Measurements from ENCODE around the gene KLF16.
A peak's percentile ranks its signal among the peaks of the same experiment; 100 is the strongest.

Gene KLF16

GRCh38 chr19:1871630-1872029 is 8.3 kb upstream of the KLF16 start:
- TF ChIP-seq CTCF (IDR thresholded peaks at IDR 0.05; ENCODE audit: unreplicated experiment in 3 of 3): no peak
- H3K27ac Mint-ChIP-seq: no peak overlapping the region
- H3K9me3 Mint-ChIP-seq: no peaks in the 10 kb centered on the region
- H3K36me3 Mint-ChIP-seq (ENCODE audit: low read depth): peaks cover 3% of the 10 kb centered on the region
- no peak overlapping the region for H3K4me3 Mint-ChIP-seq
- H3K27me3 Mint-ChIP-seq (ENCODE audit: low read depth): no peaks in the 10 kb centered on the region
- peaks cover 21% of the 10 kb centered on the region for H3K4me1 Mint-ChIP-seq

- Mint-ChIP-seq H3K27ac (no peak overlapping the region), H3K4me1 (peaks cover 20% of the 10 kb centered on the region), H3K9me3 (no peaks in the 10 kb centered on the region), H3K4me3 (no peak overlapping the region), H3K36me3 (ENCODE audit: low read depth) (peaks cover 3% of the 10 kb centered on the region), H3K27me3 (ENCODE audit: low read depth) (no peaks in the 10 kb centered on the region)
- no peak for TF ChIP-seq CTCF (IDR thresholded peaks at IDR 0.05; ENCODE audit: unreplicated experiment in 3 of 3)
Measured at GRCh38 chr19:1871140-1871597, 7.8 kb upstream of the KLF16 start.

DNA sequence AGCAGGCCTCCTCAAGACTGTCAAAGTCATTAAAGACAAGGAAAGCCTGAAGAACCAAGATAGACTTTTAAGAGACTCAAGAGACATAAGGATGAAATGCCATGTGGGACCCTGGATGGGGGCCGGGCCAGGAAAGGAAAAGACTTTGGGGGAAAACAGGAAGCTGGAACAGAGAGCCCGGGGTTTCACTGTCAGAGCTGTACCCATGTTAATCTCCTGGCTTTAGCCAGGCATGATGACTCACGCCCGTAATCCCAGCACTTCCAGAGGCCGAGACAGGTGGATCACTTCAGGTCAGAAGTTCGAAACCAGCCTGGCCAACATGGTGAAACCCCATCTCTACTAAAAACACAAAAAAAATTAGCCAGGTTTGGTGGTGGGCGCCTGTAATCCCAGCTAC is 5.6 kb upstream of the KLF16 start:
- Mint-ChIP-seq H3K27ac (no peak overlapping the region), H3K27me3 (ENCODE audit: low read depth) (no peaks in the 10 kb centered on the region), H3K4me1 (peaks cover 3% of the 10 kb centered on the region), H3K9me3 (no peaks in the 10 kb centered on the region), H3K36me3 (ENCODE audit: low read depth) (peaks cover under 1% of the 10 kb centered on the region), H3K4me3 (no peak overlapping the region)
- TF ChIP-seq CTCF (IDR thresholded peaks at IDR 0.05; ENCODE audit: unreplicated experiment in 3 of 3): no peak

GRCh38 chr19:1867349-1867724 is 4.0 kb upstream of the KLF16 start:
- H3K4me1 Mint-ChIP-seq: no peaks in the 10 kb centered on the region
- no peak overlapping the region for H3K4me3 Mint-ChIP-seq
- H3K27me3 Mint-ChIP-seq (ENCODE audit: low read depth): no peaks in the 10 kb centered on the region
- peak overlapping the region in 1 of 3 experiments; percentile 30 for H3K27ac Mint-ChIP-seq
- no peaks in the 10 kb centered on the region for H3K9me3 Mint-ChIP-seq
- TF ChIP-seq CTCF (IDR thresholded peaks at IDR 0.05; ENCODE audit: unreplicated experiment in 3 of 3): no peak
- no peaks in the 10 kb centered on the region for H3K36me3 Mint-ChIP-seq (ENCODE audit: low read depth)

- H3K4me3 Mint-ChIP-seq: peak overlapping the region; percentile 34 to 56 (median 42)
- H3K9me3 Mint-ChIP-seq: no peaks in the 10 kb centered on the region
- H3K4me1 Mint-ChIP-seq: peaks cover 3% of the 10 kb centered on the region
- no peaks in the 10 kb centered on the region for H3K36me3 Mint-ChIP-seq (ENCODE audit: low read depth)
- H3K27me3 Mint-ChIP-seq (ENCODE audit: low read depth): peaks cover 4% of the 10 kb centered on the region
- no peak overlapping the region for H3K27ac Mint-ChIP-seq
- TF ChIP-seq CTCF (IDR thresholded peaks at IDR 0.05; ENCODE audit: unreplicated experiment in 3 of 3): no peak
Measured at GRCh38 chr19:1866693-1867348, 3.4 kb upstream of the KLF16 start.
